ENCODE measurements around the gene SLC2A9.

- TF ChIP-seq, protein P1, sequence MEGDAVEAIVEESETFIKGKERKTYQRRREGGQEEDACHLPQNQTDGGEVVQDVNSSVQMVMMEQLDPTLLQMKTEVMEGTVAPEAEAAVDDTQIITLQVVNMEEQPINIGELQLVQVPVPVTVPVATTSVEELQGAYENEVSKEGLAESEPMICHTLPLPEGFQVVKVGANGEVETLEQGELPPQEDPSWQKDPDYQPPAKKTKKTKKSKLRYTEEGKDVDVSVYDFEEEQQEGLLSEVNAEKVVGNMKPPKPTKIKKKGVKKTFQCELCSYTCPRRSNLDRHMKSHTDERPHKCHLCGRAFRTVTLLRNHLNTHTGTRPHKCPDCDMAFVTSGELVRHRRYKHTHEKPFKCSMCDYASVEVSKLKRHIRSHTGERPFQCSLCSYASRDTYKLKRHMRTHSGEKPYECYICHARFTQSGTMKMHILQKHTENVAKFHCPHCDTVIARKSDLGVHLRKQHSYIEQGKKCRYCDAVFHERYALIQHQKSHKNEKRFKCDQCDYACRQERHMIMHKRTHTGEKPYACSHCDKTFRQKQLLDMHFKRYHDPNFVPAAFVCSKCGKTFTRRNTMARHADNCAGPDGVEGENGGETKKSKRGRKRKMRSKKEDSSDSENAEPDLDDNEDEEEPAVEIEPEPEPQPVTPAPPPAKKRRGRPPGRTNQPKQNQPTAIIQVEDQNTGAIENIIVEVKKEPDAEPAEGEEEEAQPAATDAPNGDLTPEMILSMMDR (IDR thresholded peaks at IDR 0.05; ENCODE audit: poor library complexity, severe bottlenecking) = no peak
- no peak for TF ChIP-seq EZH2 (IDR thresholded peaks at IDR 0.05; ENCODE audit: borderline replicate concordance, insufficient read depth, low read length, poor library complexity, severe bottlenecking)
- TF ChIP-seq, protein P2, sequence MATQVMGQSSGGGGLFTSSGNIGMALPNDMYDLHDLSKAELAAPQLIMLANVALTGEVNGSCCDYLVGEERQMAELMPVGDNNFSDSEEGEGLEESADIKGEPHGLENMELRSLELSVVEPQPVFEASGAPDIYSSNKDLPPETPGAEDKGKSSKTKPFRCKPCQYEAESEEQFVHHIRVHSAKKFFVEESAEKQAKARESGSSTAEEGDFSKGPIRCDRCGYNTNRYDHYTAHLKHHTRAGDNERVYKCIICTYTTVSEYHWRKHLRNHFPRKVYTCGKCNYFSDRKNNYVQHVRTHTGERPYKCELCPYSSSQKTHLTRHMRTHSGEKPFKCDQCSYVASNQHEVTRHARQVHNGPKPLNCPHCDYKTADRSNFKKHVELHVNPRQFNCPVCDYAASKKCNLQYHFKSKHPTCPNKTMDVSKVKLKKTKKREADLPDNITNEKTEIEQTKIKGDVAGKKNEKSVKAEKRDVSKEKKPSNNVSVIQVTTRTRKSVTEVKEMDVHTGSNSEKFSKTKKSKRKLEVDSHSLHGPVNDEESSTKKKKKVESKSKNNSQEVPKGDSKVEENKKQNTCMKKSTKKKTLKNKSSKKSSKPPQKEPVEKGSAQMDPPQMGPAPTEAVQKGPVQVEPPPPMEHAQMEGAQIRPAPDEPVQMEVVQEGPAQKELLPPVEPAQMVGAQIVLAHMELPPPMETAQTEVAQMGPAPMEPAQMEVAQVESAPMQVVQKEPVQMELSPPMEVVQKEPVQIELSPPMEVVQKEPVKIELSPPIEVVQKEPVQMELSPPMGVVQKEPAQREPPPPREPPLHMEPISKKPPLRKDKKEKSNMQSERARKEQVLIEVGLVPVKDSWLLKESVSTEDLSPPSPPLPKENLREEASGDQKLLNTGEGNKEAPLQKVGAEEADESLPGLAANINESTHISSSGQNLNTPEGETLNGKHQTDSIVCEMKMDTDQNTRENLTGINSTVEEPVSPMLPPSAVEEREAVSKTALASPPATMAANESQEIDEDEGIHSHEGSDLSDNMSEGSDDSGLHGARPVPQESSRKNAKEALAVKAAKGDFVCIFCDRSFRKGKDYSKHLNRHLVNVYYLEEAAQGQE (IDR thresholded peaks at IDR 0.05; ENCODE audit: borderline replicate concordance) = no peak
These were observed 171.8 kb downstream of the SLC2A9 start for GRCh38 chr4:9849538-9849920.
